ENCODE measurements around the gene DET1.
"Not testable (repeated sequence)": the region's sequence is repeated elsewhere in the genome, so short reads cannot be mapped to it uniquely, and the experiment has no call there.

Gene DET1

GRCh38 chr15:88539441-88539840 is 7.0 kb downstream of the DET1 start:
- DNase-seq: no peak

GRCh38 chr15:88538972-88539371 is 7.5 kb downstream of the DET1 start:
- no peak for DNase-seq

- DNase-seq: no peak
Observed at GRCh38 chr15:88537591-88538317, 8.7 kb downstream of the DET1 start.

GRCh38 chr15:88535607-88536313 is 10.7 kb downstream of the DET1 start:
- no peak for DNase-seq

- DNase-seq: no peak
Observed at GRCh38 chr15:88535100-88535499, 11.4 kb downstream of the DET1 start.

GRCh38 chr15:88533376-88533775 is 13.1 kb downstream of the DET1 start:
- DNase-seq: no peak

GRCh38 chr15:88529021-88529630 is 17.4 kb downstream of the DET1 start:
- no peak for DNase-seq

- DNase-seq: no peak
Observed at GRCh38 chr15:88526247-88526879, 20.1 kb downstream of the DET1 start.

- no peak for DNase-seq
Observed at GRCh38 chr15:88525418-88525817, 21.1 kb downstream of the DET1 start.

GRCh38 chr15:88524094-88524493 is 22.4 kb downstream of the DET1 start:
- DNase-seq: not testable (repeated sequence)

- no peak for DNase-seq
Observed at GRCh38 chr15:88518903-88519302, 27.6 kb downstream of the DET1 start.

- no peak for DNase-seq
Observed at GRCh38 chr15:88513195-88513594, 33.3 kb downstream of the DET1 start.

- DNase-seq: no peak
Observed at GRCh38 chr15:88512601-88513000, 33.9 kb downstream of the DET1 start.

- DNase-seq: no peak
Observed at GRCh38 chr15:88512078-88512477, 34.4 kb downstream of the DET1 start.

GRCh38 chr15:88511161-88511560 is 35.3 kb downstream of the DET1 start:
- no peak for DNase-seq

GRCh38 chr15:88509964-88510363 is 36.5 kb downstream of the DET1 start:
- DNase-seq: no peak

- no peak for DNase-seq
Observed at GRCh38 chr15:88509321-88509720, 37.2 kb downstream of the DET1 start.

- DNase-seq: no peak
Observed at GRCh38 chr15:88506628-88507027, 39.9 kb downstream of the DET1 start.

GRCh38 chr15:88505721-88506120 is 40.8 kb downstream of the DET1 start:
- no peak for DNase-seq

GRCh38 chr15:88504445-88504844 is 42.0 kb downstream of the DET1 start:
- no peak for DNase-seq

GRCh38 chr15:88498996-88499395 is 47.5 kb downstream of the DET1 start:
- DNase-seq: no peak

- no peak for DNase-seq
Observed at GRCh38 chr15:88497109-88497765, 49.2 kb downstream of the DET1 start.

- no peak for DNase-seq
Observed at GRCh38 chr15:88493844-88494243, 52.6 kb downstream of the DET1 start.
